HG03520 (cell line): ENCODE results near the gene TNNT2.
A peak's percentile ranks its signal among the peaks of the same experiment; 100 is the strongest.

ENCODE experiments used
- ATAC-seq: cut with Tn5 transposase; IDR thresholded peaks from one replicate; pipeline ENCODE4 v1.9.1; 2021; ENCODE audit warnings: mild to moderate bottlenecking, moderate library complexity; ENCODE audit not compliant: unreplicated experiment

The TNNT2 gene

DNA sequence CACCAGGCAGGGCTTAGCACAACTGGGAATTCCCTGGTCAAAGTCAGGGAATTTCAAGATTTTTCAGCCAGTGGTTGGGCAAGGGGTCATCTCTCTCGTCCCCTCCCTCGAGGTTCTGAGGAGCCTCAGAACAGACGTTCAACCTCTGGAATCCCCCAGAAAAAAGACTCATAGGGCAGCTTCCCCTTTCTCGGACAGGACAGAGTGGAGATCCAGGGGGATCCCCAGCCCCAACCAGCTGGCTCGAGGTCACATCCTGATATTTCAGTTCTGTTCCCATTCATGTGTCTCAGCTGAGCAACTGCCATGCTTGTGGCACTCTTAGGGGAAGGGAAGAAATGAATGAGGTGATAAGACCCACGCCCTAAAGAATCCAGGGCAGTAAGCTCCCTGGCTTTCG, 26.6 kb upstream of the TNNT2 start:
- ATAC-seq: no peak

DNA sequence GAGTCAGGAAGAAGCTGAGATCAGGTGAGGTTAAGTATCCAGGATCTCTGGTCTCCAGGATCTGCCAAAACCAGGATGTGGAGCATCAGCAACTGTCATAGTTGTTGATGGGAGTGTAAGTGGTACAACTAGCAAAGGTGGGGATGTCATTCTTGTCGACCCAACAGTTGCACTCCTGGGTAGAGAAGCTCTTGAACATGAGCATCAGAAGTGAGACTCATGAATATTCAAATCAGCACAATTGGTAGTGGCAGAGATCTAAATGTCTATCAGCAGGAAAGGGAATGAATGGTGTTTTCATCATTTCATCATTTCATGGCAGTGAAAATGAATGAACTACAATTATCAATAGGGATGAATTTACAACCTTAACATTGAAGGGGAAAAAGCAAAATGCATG, 25.9 kb upstream of the TNNT2 start:
- no peak for ATAC-seq

DNA sequence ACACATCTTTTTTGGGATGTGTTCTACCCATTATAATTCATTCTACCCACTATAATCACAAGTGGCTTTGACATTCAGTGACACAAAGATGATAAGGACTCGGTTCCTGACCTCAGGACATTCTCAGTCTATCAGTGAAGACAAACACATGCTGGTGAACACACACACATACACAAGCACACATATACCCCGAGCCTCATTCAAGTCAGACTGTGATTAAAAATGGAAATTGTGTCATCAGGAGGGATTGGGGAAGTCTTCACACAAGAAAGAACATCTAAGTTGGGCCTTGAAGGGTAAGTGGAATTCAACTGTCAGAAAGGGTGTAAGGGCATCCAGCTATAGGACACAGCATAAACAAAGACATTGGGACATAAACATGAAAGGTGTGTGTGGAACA, 24.2 kb upstream of the TNNT2 start:
- ATAC-seq: no peak

DNA sequence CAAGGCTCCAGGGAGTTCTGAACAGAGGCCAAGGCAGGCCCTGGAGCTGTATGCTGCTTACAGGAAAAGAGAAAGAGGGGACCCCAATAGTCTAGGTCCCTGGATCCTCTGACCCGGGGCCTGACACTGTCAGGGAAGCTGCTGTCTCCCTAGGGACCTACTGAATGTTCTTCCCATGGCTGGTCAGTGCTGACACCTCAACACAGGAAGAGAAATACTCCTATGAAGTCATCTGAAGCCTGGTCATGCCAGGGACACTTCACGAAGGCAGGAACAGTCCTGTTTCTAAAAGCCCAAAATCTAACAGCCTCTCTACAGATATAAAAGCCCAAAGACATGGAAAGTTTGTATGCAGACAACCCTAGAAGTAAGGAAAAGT, 23.4 kb upstream of the TNNT2 start:
- no peak for ATAC-seq

DNA sequence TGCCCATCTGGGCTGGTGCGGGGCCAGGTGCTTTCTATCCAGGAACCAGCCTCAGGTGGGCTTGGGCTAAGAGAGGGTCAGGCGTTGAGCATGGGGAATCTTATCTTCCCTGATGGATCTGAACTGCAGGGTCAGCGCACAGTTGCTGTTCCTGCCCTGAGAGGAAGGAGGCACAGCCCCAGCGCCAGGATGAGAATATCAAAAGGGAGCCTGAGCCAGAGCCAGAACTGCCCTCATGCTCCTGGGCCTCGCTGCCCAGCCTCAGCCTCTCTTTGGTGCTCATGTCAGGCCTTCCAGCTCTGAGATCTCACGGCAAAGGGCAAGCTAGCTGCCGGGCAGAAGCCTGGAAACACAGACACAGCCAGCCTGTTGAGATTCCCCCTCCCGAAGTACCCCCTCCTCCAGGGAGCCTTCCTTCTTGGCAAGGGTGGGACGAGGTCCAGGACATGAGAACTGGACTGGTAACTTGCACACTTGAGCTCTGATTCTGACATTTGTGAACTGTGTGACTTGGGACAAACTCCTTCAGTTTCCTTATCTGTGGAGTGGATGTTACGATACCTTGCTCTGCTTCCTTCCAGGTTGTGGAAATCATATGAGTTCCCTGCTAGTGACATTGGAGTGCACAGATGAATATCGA, 22.9 kb upstream of the TNNT2 start:
- no peak for ATAC-seq

DNA sequence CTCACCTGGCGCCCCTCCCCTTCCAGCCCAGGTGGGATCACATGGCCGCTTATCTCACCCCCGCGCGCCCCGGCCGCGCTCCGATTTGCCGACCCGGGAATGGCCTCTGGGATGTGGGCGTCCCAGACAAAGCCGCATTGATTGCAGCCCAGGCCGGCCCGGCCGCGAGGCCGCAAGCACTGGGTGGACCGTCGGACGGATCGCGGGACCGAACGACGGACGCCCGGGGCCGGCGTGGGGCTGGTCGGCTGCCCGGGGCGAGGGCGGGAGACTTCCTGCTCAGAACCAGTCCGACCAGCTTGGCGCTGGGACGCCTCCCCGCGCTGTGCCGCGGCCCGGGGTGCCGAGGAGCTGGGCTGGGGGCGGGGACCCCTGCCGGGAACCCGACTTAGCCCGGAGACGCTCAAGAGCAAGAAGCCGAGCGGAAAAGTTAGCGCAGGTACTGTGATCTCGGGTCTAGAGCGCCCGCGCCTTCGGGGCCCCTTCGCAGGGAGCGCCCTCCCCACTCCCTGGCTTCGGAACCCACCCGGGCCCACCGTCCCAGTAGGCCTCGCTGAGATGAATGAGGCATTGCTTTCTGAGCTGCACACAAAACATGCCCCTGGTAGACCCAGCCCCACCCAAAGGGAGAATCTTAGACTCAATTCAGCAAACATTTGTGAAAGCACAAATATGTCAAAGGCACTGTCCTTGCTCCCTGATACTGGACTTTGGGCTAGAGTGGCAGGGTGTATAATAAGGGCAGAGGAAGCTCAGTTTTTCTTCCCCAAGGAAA, 22.1 kb upstream of the TNNT2 start:
- no peak for ATAC-seq

DNA sequence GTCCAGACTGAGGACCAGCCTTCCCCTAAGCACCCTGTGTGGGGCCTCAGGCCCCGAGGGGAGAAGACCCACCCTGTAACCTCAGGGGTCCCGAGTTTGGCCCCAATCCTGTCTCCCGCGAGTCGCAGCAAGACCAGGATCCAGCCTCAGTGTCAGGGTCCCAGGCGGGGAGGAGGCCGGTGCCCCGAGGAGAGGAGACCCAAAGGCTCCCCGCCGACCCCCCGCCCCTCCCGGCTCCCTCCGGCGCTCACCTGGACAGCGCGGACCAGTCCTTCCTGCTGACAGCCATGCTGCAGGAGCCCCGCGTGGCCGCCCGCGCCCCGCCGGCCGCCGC, 21.5 kb upstream of the TNNT2 start, which contains the start of gene LAD1:
Gene LAD1 (minus strand): TSS at position 307 of the 334 bp plus-strand sequence. CDS start 18 bp downstream, at position 289.
- ATAC-seq: no peak

DNA sequence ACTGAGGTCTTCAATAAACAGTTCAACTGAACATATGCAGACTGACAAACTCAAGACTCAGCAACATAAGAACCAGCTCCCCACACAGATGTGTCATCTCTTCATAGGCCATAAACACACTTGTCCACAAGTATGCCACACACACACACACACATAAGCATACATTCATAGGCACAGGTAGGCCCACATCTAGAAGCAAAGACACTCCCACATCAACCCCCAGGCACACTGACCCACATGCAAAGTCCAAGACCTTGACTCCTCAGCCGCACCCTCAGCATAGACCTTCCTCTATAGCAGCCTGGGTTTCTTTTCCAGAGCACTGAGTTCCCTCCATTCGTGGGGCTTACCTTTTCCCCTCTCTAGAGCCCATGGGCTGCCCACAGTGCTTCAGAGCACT, 20.2 kb upstream of the TNNT2 start:
- no peak for ATAC-seq

DNA sequence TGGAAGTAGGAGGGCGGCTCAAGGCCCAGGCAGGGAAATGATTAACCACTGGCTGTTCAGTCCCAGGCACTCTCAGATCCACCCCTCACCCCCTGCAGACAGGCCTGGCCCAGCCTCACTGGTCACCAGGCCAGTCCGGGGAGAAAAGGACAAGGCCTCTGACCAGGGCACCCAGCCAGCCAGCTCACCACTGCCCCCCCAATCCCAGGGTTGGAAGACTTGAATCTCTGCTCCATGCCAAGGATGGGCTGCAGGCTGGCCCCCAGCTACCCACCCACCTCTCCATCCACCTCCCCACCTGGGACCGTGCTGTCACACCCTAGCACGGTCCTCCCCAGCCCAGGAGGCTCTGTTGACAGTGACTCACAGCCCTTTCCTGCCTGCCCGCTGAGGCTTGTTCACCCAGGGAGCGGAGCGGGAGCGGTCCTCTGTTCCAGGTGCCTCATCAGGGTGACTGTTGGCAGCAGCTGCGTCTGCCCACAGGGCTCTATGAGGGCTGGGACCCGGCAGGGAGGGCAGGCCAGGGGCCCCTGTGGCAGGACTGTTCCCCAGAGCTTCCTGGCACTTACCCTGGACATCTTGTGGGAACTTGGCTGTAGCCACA, 19.5 kb upstream of the TNNT2 start:
- ATAC-seq: no peak

DNA sequence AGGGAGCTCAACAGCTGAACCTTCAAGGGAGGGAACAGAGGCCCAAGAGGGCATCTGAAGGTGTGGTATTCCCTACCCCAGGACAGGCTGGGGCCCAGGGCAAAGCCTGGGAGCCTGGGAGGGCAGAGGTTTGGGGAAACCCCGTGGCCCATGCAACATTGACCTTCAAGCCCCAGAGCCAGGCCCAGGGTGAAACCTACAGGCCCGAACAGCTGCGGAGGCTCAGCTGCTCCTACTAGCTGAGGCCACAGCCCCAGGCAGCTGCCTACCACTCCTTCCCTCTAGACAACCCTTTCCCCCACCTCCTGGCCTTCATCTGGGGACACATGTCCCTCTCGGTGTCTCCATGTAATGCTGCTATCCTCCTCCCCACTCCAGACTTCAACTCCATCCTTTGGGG, 18.5 kb upstream of the TNNT2 start:
- no peak for ATAC-seq

DNA sequence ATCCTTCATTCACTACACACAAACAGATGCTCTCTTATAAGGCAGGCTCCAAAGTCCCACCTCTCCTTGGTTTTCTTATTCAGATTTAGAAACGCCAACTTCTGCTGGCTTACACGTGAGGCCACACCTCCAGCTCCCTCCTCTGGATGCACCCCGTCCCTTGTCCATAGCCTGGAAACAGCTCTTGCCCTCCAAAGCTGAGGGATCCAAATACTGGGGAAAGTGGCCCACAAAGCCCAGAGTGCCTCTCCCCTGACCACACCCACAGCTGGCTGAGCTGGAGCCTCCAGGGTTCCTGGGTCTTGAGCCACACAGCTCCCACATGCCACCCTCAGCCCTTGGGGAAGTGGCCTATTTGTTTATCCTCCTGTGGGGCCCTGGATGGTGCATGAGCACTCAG, 17.1 kb upstream of the TNNT2 start:
- no peak for ATAC-seq

DNA sequence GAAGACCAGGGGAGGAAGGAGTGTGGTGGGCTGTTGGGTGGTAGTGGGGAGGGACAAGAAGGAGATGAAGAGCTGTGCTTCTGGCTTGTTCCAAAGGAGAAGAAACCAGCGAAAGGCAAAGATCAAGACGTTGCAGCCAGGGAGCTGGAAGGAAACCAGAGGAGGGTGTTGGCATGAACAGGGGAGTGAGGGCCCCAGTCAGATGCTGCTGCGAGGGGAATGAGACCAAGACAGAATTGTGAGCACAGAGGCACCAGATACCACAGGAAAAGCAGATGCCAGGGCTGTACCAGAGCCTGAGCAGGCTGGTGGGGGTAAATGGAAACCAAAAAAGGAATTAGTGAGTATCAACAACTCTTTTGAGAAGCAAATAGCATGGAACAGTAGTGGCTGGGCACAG, 15.6 kb upstream of the TNNT2 start:
- ATAC-seq: no peak

DNA sequence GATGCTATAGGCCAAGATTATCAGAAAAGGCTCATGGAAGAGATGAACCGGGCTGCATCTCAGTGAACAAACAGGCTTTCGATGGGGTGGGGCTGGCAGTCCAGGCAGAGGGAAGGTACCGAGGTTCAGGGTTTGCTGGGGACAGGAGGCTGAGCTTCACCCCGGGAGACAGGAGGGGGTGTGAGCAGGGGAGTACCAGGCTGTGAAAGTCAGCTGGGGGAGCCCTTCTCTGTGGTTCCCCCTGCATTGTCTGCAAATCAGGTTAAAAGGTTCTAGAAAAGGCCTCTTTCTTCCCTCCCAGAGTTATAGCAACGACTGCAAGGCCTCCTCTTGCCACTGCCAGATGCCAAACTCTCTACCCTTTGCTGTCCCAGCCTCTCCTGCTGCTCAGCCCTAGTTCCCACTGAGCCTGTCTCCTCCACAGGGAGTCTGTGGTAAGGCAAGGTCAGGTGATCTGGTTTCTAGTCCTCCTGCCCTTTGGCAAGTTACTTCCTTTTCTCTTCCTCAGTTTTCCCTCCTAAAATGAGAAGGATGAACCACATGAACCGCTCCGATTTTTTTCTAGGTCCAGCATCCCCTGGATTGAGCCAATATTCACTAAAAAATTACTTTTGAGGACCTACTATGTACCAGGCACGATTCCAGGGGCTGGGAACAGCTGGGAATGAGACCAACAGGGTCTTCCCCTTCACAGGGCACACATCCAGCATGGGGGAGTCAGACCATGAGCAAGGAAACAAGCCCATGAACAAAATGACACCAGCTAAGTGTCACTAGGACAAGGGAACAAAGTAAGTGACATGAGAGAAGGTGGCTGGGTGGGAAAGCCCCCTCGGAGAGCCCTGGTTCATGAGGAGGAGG, 14.4 kb upstream of the TNNT2 start:
- ATAC-seq: no peak

DNA sequence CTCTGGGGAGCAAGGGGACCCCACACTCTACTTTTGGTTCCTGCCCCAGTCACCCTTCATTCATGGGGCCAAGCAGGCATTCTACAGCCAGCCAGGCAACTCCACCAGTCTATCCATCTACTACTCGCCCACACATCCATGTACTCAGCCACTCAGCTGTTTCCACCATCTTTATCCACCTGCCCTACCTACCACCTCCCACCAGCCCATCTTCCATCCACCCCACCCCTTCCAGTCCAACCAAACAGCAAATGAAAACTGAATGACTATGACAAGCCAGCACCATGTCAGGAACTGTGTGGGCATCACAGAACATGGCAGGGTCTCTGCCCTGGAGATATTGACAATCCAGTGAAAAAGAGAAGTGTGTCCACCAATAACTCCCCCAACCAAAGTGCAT, 13.7 kb upstream of the TNNT2 start:
- no peak for ATAC-seq

DNA sequence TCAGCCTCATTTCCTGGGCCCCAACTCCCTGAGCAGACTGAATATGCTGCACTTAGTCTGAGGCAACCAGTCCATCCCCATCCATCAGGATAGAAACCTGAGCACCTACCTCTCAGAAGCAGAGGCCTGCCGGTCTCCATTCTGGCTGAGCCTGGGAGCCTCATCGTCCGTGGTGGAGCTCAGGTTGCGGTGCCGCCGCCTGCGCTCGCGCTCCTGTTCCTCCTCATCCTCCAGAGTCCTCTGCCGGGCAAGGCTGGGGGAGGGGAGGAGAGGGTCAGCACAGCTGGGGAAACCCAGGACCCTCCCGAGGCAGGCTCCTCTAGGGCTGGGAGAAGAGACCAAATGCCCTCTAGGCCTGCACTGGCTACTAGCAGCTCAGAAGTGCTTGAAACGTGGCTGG, 11.6 kb upstream of the TNNT2 start:
- no peak for ATAC-seq

DNA sequence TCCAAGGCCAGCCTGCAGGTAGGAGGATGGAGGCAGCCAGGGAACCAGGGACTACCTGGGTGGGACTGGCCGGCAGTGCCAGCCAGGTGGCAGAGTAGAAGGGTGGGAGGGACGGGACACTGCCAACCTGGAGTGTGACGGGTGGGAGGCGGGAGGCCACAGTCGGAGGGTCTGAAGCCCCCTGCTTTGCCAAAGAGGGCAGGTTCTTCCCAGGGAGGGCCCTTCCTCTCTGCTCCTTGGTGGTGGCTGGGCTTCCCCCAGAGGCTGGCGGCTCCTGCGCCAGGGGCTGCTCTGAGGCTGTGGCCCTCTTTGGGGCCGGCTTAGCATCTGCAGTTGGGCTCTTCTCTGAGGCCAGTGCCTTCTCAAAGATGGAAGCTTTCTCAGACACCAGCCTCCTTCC, 8.7 kb upstream of the TNNT2 start:
- ATAC-seq: no peak

DNA sequence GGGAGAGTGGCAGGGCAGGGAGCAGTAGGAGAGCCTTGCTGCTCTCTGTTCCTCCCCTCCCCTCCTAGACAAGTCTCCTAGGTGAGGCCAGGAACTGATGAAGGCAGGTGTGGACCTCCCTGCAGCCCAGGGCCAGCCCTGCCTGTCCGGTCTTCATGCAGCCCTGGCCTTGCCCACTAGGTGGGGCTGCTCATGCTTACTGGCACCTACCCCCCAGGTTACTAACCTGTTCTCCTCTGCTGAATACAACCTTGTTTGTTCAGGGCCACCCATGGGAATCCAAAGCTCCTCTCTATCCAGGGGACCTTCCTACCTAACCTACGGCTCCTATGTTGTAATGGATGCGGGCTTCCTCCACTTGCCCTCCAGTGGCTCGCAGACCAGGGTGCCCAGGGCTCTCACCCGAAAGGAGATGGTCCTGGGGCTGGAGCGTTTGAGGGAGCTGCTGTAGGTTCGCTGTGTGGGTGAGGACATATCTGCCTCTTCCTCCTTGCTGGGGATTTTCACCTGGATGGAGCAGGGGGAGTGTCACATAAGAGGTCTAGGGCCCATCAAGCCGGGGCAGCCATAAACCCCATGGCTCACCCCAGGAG, 7.9 kb upstream of the TNNT2 start:
- peak; percentile 60 for ATAC-seq

DNA sequence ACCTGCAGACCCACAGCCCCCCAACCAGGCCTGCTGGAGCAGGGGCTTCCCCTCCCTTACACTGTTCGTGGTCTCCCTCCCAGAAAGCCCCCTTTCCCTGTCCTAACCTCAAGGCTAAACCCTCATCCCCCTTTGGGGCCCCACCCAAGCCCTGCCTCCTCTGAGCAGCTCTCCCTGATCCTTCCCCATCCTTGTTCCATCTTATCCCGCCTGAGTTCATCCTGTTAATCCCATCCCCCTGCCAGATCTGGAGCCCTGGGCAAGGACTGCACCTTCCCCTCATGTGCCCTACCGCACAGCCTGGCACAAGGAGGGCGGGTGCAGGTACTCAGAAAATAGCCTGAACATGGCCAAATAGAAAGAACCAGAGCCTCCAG, 6.9 kb upstream of the TNNT2 start:
- ATAC-seq: no peak

DNA sequence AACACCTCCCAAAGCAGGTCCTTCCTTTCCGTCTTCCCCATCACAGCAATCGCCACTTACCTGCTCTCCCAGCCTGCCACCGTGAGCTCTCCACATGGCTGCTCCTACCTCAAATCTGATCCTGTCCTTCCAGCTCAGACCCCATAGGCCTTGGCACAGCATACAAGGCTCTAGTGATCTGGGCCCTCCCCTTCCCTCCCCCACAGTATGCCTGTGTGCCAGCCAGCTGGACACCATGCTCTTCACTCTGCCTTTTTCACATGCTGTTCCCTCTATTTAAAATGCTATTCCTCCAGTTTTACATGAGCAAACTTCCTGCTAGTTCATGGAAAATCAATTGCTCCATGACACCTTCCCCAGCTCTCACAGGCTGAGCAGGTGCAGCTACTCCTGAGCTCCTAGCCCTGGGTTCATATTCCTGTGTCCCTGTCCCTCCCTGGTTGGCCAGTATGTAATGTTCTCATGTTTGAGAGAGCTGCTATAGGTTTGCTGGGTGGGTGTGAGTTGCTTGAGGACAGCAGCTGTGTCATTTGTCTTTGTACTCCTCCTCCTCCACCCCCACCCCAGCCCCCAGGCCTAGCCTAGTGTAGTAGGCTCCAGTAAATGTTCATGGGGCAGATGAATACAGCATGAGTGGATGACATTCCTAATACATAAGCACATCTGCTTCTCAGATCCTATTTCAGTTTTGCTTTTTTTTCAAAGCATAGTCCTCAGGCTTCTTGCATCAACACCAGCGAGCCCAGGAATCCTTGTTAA, 6.3 kb upstream of the TNNT2 start:
- ATAC-seq: no peak

DNA sequence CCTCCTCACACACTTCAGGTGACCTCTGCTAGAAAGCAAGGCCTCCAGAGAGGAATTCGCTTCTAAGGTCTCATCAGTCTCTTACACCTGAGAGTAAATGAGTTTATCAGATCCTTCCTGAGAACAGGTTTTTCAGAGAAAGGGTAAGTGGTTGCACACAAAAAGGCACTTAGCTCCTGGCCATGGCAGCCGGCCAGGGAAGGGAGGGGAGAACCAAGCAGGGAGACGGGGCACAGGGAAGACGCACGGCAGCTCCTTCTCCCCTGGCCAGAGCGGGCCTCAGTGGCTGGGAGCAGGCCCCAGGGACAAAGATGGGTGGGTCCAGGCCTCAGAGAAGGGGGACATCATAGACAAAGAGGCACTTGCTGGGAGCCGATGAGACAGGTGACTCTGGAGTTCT, 3.6 kb upstream of the TNNT2 start:
- no peak for ATAC-seq
